GM18907 (cell line): ENCODE results near the gene BTN1A1.

ENCODE experiments used
- ATAC-seq: cut with Tn5 transposase; IDR thresholded peaks from one replicate; pipeline ENCODE4 v1.9.1; 2021; ENCODE audit warnings: mild to moderate bottlenecking, moderate library complexity; ENCODE audit not compliant: unreplicated experiment

The BTN1A1 gene

GRCh38 chr6:26556263-26557070 is 56.4 kb downstream of the BTN1A1 start:
- ATAC-seq = no peak
